K562 (cell line): ENCODE results near the gene PDE1A. TPM values are rescaled to one million over a fixed set of nuclear protein-coding genes. Genes with fewer than 3 reads are reported as not detected.

Source experiments
- BCL6 ChIP-seq: fragments of 250-450 bp; sonication (Bioruptor Pico); IDR thresholded peaks from 2 replicates; pipeline ENCODE4 v1.4.0; 2020
- BRD4 ChIP-seq: fragments of 200-600 bp; sonication (generic); IDR thresholded peaks from 2 replicates; pipeline ENCODE4 v1.6.1; 2017; ENCODE audit warnings: inconsistent platforms
- CBFA2T3 ChIP-seq: fragments of 450-650 bp; IDR thresholded peaks from 2 replicates; pipeline ENCODE4 v1.6.1; 2017
- KDM1A ChIP-seq, 2 experiments: fragments of 450-650 bp; IDR thresholded peaks; 2 replicates each; pipeline ENCODE4 v1.6.1; 2016; ENCODE audit warnings: mild to moderate bottlenecking in 2 of 2
- KLF6 ChIP-seq: fragments of 250-450 bp; sonication (Bioruptor Pico); IDR thresholded peaks from 2 replicates; pipeline ENCODE4 v1.4.0; 2020; ENCODE audit warnings: mild to moderate bottlenecking, moderate library complexity, borderline replicate concordance
- MTA1 ChIP-seq: fragments of 450-650 bp; IDR thresholded peaks from 2 replicates; pipeline ENCODE4 v1.6.1; 2017; ENCODE audit warnings: borderline replicate concordance
- PHB2 ChIP-seq: fragments of 450-650 bp; IDR thresholded peaks from 2 replicates; pipeline ENCODE4 v1.6.1; 2017; ENCODE audit warnings: low read depth
- RBM14 ChIP-seq: fragments of 200-400 bp; formaldehyde crosslinking; IDR thresholded peaks from 2 replicates; pipeline ENCODE4 v1.6.1; 2018; ENCODE audit warnings: low read depth, mild to moderate bottlenecking, low read length, moderate library complexity, borderline replicate concordance; ENCODE audit not compliant: insufficient read depth
- STAG1 ChIP-seq: sonication (generic); formaldehyde crosslinking; IDR thresholded peaks from 2 replicates; pipeline ENCODE4 v1.5.0; 2020; ENCODE audit warnings: missing genetic modification reagents, borderline replicate concordance
- TCF7 ChIP-seq: sonication (generic); IDR thresholded peaks from 2 replicates; pipeline ENCODE4 v1.6.1; 2016; ENCODE audit warnings: antibody characterized with exemption, borderline replicate concordance
- ZNF354B ChIP-seq: fragments of 250-450 bp; sonication (Bioruptor Pico); IDR thresholded peaks from 2 replicates; pipeline ENCODE4 v1.4.0; 2020
- ZNF551 ChIP-seq: fragments of 250-450 bp; sonication (Bioruptor Pico); IDR thresholded peaks from 2 replicates; pipeline ENCODE4 v1.5.0; 2021; ENCODE audit warnings: mild to moderate bottlenecking, moderate library complexity
- ZNF707 ChIP-seq: fragments of 250-450 bp; sonication (Bioruptor Pico); conservative IDR thresholded peaks from 2 replicates; pipeline ENCODE4 v1.8.0; 2022; ENCODE audit warnings: inconsistent platforms, mild to moderate bottlenecking, moderate library complexity
- ZNF780A ChIP-seq: fragments of 250-450 bp; sonication (Bioruptor Pico); IDR thresholded peaks from 2 replicates; pipeline ENCODE4 v1.5.0; 2021; ENCODE audit warnings: mild to moderate bottlenecking
- polyA plus RNA-seq, 8 experiments: library from polyadenylated mRNA; depleted of rRNA in 4 of 8; stranded (reverse) in 5 of 8; unstranded in 3 of 8; fragments of >200 nt; fragmentation: Nextera tagmentation in 2 of 8; fragmentation: Illumina TruSeq in 1 of 8; extraction: Ambion mirVana in 2 of 8; extraction: Trizol in 1 of 8; gene quantifications; 2 replicates each; pipeline versions ENCODE4 v1.2.1 to v1.2.3, GENCODE V29; 2011 to 2014; ENCODE audit warnings: inconsistent platforms in 1 of 8, missing spikeins in 1 of 8
- total RNA-seq, 7 experiments: library from RNA; depleted of rRNA in 6 of 7; stranded (reverse); fragments of >200 nt in 6 of 7; fragmentation: Illumina TruSeq in 2 of 7; extraction: Trizol in 2 of 7; gene quantifications; 2 replicates each; pipeline versions ENCODE4 v1.2.1 to v1.2.3, GENCODE V29; 2011 to 2021; ENCODE audit warnings: low replicate concordance in 1 of 7
- TF ChIP-seq, protein P1 (sequence below), 2 experiments: fragments of 450-650 bp in 1 of 2; sonication (generic) in 1 of 2; formaldehyde crosslinking in 1 of 2; IDR thresholded peaks; 2 replicates each; pipeline versions ENCODE4 v1.7.1 to v1.9.0; 2016 to 2022; ENCODE audit warnings: inconsistent platforms in 1 of 2, mild to moderate bottlenecking in 1 of 2, missing genetic modification reagents in 1 of 2
- TF ChIP-seq, protein P2 (sequence below), 2 experiments: IDR thresholded peaks; 2 replicates each; pipeline ENCODE4 v1.6.1; 2011; ENCODE audit warnings: borderline replicate concordance in 1 of 2, control low read depth in 1 of 2, low read depth in 1 of 2, low read length in 1 of 2, mild to moderate bottlenecking in 1 of 2, mixed read lengths in 1 of 2, moderate library complexity in 1 of 2; ENCODE audit not compliant: insufficient read depth in 1 of 2, insufficient read length in 1 of 2, poor library complexity in 1 of 2, severe bottlenecking in 1 of 2; ENCODE audit errors: extremely low read depth in 1 of 2

PDE1A gene
- total and polyA plus RNA-seq, 9 of the 15 experiments (the other 6 are each of a cell fraction or from before 2014, with no cell fraction given) = 0.14 to 0.91 (median 0.32) TPM

DNA sequence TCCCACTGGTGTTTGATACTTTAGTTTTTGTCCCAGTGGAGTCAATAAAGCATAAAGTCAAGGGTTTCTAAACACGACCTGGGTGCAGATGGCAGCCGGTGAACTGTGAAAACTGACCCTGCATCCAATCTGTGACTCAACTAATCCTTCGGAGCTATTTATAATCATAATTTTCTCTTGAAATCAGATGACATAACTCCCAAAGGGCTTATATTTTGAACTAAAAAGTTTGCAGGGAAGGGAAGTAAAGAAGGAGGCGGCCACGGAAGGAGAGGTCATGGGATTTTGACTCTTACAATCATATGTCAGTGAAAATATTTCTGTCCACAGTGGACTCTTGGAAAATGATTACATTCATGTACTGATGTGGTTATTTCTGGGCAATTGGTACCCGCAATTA, 178.5 kb downstream of the PDE1A start (continued):
- TF ChIP-seq, protein P1, sequence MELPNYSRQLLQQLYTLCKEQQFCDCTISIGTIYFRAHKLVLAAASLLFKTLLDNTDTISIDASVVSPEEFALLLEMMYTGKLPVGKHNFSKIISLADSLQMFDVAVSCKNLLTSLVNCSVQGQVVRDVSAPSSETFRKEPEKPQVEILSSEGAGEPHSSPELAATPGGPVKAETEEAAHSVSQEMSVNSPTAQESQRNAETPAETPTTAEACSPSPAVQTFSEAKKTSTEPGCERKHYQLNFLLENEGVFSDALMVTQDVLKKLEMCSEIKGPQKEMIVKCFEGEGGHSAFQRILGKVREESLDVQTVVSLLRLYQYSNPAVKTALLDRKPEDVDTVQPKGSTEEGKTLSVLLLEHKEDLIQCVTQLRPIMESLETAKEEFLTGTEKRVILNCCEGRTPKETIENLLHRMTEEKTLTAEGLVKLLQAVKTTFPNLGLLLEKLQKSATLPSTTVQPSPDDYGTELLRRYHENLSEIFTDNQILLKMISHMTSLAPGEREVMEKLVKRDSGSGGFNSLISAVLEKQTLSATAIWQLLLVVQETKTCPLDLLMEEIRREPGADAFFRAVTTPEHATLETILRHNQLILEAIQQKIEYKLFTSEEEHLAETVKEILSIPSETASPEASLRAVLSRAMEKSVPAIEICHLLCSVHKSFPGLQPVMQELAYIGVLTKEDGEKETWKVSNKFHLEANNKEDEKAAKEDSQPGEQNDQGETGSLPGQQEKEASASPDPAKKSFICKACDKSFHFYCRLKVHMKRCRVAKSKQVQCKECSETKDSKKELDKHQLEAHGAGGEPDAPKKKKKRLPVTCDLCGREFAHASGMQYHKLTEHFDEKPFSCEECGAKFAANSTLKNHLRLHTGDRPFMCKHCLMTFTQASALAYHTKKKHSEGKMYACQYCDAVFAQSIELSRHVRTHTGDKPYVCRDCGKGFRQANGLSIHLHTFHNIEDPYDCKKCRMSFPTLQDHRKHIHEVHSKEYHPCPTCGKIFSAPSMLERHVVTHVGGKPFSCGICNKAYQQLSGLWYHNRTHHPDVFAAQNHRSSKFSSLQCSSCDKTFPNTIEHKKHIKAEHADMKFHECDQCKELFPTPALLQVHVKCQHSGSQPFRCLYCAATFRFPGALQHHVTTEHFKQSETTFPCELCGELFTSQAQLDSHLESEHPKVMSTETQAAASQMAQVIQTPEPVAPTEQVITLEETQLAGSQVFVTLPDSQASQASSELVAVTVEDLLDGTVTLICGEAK (IDR thresholded peaks at IDR 0.05) = no peak
- TF ChIP-seq, protein P1 (CRISPR knock-in tag; IDR thresholded peaks at IDR 0.05) = no peak
- TF ChIP-seq STAG1 (CRISPR knock-in tag) (no peak), CBFA2T3 (no peak), PHB2 (no peak), TCF7 (no peak), ZNF780A (CRISPR knock-in tag) (no peak), BCL6 (CRISPR knock-in tag) (no peak), RBM14 (no peak), KDM1A (IDR thresholded peaks at IDR 0.05) (no peak), ZNF354B (CRISPR knock-in tag) (no peak), BRD4 (no peak), MTA1 (no peak), KLF6 (no peak), ZNF551 (CRISPR knock-in tag) (no peak), ZNF707 (CRISPR knock-in tag) (no peak)
- TF ChIP-seq, protein P2, sequence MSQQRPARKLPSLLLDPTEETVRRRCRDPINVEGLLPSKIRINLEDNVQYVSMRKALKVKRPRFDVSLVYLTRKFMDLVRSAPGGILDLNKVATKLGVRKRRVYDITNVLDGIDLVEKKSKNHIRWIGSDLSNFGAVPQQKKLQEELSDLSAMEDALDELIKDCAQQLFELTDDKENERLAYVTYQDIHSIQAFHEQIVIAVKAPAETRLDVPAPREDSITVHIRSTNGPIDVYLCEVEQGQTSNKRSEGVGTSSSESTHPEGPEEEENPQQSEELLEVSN (IDR thresholded peaks at IDR 0.05; ENCODE audit: borderline replicate concordance in 1 of 2, extremely low read depth in 1 of 2, insufficient read depth in 1 of 2, insufficient read length in 1 of 2, low read depth in 1 of 2, low read length in 1 of 2, poor library complexity in 1 of 2, severe bottlenecking in 1 of 2) = no peak
